CD4-positive, CD25-positive, alpha-beta regulatory T cell (primary cell): ENCODE measurements around the gene TMEM217. TPM values are rescaled to one million over a fixed set of nuclear protein-coding genes. Genes with fewer than 3 reads are reported as not detected.

ENCODE experiments used
- ATAC-seq, 2 donors: fragments of 150-1000 bp; cut with Tn5 transposase; one replicate each; pipeline ENCODE4 v1.10.0; 2021; ENCODE audit warnings: low read depth in 2 of 2, moderate number of reproducible peaks in 2 of 2, moderate library complexity in 1 of 2
- DNase-seq, 3 donors: peaks; one replicate each; pipeline versions ENCODE4 v3.0.0 to v3.0.0-alpha.2; 2012 to 2022; ENCODE audit warnings: mixed read lengths in 1 of 3
- H3K27ac ChIP-seq: one replicate; pipeline ENCODE4 v1.7.0; 2013; ENCODE audit warnings: mild to moderate bottlenecking, low read length; ENCODE audit not compliant: insufficient read depth, poor library complexity, severe bottlenecking
- H3K27me3 ChIP-seq: one replicate; pipeline ENCODE4 v1.7.0; 2013; ENCODE audit warnings: low read length; ENCODE audit not compliant: control insufficient read depth, insufficient read depth
- H3K36me3 ChIP-seq: one replicate; pipeline ENCODE4 v1.7.0; 2013; ENCODE audit warnings: mild to moderate bottlenecking, low read length, moderate library complexity; ENCODE audit not compliant: control insufficient read depth, insufficient read depth
- H3K4me1 ChIP-seq: 2 replicates; pipeline ENCODE4 v1.7.0; 2013; ENCODE audit warnings: mild to moderate bottlenecking, low read length; ENCODE audit not compliant: insufficient read depth, control insufficient read depth, poor library complexity, severe bottlenecking
- H3K4me3 ChIP-seq: one replicate; pipeline ENCODE4 v1.7.0; 2013; ENCODE audit warnings: low read depth, mild to moderate bottlenecking, low read length, moderate library complexity
- H3K9me3 ChIP-seq, 2 experiments: 1 replicate in 1 of 2; 2 replicates in 1 of 2; pipeline ENCODE4 v1.7.0; 2013; ENCODE audit warnings: low read length in 2 of 2, mild to moderate bottlenecking in 1 of 2, moderate library complexity in 1 of 2; ENCODE audit not compliant: control insufficient read depth in 2 of 2
- H3K27ac Mint-ChIP-seq, 3 donors: one replicate each; pipeline ENCODE4 v1.8.0; 2020 to 2022; ENCODE audit warnings: mild to moderate bottlenecking in 3 of 3, mixed read lengths in 3 of 3, moderate library complexity in 2 of 3
- H3K27me3 Mint-ChIP-seq: one replicate; pipeline ENCODE4 v1.8.0; 2022; ENCODE audit warnings: mild to moderate bottlenecking, mixed read lengths
- H3K36me3 Mint-ChIP-seq: one replicate; pipeline ENCODE4 v1.8.0; 2020; ENCODE audit warnings: mixed read lengths
- H3K4me1 Mint-ChIP-seq, 4 donors: one replicate each; pipeline ENCODE4 v1.8.0; 2020 to 2022; ENCODE audit warnings: mixed read lengths in 4 of 4, mild to moderate bottlenecking in 1 of 4
- H3K4me3 Mint-ChIP-seq, 4 donors: one replicate each; pipeline ENCODE4 v1.8.0; 2020 to 2022; ENCODE audit warnings: mild to moderate bottlenecking in 4 of 4, mixed read lengths in 4 of 4, moderate library complexity in 3 of 4
- H3K9me3 Mint-ChIP-seq, 7 donors: one replicate each; pipeline ENCODE4 v1.8.0; 2020 to 2022; ENCODE audit warnings: mixed read lengths in 7 of 7, mild to moderate bottlenecking in 3 of 7, moderate library complexity in 2 of 7
- polyA plus RNA-seq, 4 donors: library from polyadenylated mRNA; unstranded; fragments of 300-500 nt; fragmentation: Illumina TruSeq; gene quantifications; one replicate each; pipeline ENCODE4 v1.2.3, GENCODE V29; 2021
- total RNA-seq: library from RNA; stranded (reverse); gene quantifications from one replicate; pipeline ENCODE4 v1.2.3, GENCODE V29; 2022

Gene TMEM217
- total and polyA plus RNA-seq, 5 donors from 2014 or later, result 0.38 to 1.4 (median 0.79) TPM

DNA sequence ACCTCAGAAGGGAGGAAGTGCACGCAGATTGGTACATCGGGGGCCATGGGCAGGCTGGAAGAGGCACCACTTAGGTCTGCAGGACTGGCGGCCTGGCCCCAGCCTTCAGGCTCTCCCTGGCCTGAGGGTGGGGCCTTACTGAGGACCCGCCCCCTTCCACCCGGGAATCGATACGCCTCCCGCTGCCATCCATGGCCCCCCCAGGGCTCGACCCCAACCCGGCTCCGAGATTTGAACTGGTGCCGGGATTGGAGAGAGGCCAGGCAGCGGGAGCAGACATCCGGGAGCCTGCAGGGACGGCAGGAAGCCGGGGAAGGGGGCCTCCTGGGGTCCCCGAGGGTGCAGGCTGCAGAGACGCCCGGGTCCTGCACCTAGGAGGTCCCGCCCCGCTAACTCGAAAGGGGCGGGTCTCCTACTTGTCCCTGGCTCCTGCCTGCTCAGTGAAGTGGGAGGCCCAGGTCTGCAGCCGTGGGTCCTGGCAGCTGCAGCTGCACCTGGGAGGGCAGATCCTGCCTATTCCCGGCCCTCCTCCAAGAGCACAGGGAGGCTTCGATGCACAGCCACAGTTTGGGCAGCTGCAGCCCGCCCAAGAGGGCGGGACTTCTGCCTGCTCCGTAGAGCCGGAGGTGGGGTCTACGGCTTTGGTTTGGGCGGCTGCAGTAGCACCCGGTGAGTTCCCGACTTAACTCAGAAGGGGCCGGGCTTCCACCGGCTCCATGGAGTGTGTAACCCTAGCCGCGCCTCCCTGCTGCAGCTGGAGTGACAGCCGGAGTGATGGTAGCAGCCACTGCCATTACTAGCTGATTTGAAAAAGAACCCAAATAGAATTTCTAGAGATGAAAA lies 35.6 kb downstream of the TMEM217 start:
- no peaks in the 10 kb centered on the region for H3K27me3 ChIP-seq
- H3K9me3 ChIP-seq, result no peaks in the 10 kb centered on the region
- H3K4me1 Mint-ChIP-seq, result peaks cover 0 to 12% (median 7%) of the 10 kb centered on the region in 4 donors
- peaks cover 0 to 2% (median 0%) of the 10 kb centered on the region in 7 donors for H3K9me3 Mint-ChIP-seq
- H3K4me3 ChIP-seq, result peak overlapping the region; percentile 54
- peak overlapping the region in 1 of 3 donors; percentile 71 for H3K27ac Mint-ChIP-seq
- ATAC-seq, result peak; percentile 91 to 92
- peak overlapping the region; percentile 67 to 91 (median 88) for H3K4me3 Mint-ChIP-seq
- H3K27ac ChIP-seq, result no peak overlapping the region
- DNase-seq, result peak; percentile 47 to 88 (median 59)
- H3K27me3 Mint-ChIP-seq, result no peaks in the 10 kb centered on the region
- H3K36me3 ChIP-seq, result no peaks in the 10 kb centered on the region
- peaks cover 14% of the 10 kb centered on the region for H3K4me1 ChIP-seq
- no peaks in the 10 kb centered on the region for H3K36me3 Mint-ChIP-seq

DNA sequence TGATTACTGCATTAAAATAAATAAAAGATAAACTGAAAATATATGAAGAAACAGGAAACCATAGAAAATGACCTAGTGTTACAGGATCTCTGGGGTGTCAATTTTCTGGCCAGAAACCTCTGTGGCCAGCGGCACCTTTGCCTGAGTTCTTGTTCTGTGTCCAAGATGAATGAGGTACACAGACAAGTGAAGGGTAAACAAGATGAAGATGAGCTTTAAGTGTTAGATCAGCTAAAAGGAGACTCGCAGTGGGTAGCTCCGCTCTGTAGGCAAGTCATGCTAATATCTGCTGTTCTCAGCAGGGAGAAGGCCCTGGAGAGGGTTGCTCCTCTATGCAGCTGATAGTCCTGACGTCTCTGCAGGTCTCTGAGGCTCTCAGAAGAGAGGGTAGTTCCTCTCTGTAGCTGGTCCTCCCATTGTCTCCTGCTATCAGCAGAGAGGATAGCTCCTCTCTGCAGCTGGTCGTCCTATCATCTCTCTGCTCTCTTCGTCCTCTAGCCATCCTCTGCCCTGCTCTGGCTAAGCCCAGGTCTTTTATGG lies 36.3 kb downstream of the TMEM217 start:
- ATAC-seq (no peak), DNase-seq (no peak)
- Histone ChIP-seq H3K9me3 (no peaks in the 10 kb centered on the region), H3K4me3 (peak overlapping the region; percentile 54), H3K27me3 (no peaks in the 10 kb centered on the region), H3K36me3 (no peaks in the 10 kb centered on the region), H3K4me1 (peaks cover 14% of the 10 kb centered on the region), H3K27ac (no peak overlapping the region)
- peak overlapping the region in 1 of 3 donors; percentile 71 for H3K27ac Mint-ChIP-seq
- peak overlapping the region; percentile 67 to 91 (median 88) for H3K4me3 Mint-ChIP-seq
- H3K36me3 Mint-ChIP-seq, result no peaks in the 10 kb centered on the region
- no peaks in the 10 kb centered on the region for H3K27me3 Mint-ChIP-seq
- no peaks in the 10 kb centered on the region for H3K9me3 Mint-ChIP-seq
- peaks cover 0 to 12% (median 7%) of the 10 kb centered on the region in 4 donors for H3K4me1 Mint-ChIP-seq

DNA sequence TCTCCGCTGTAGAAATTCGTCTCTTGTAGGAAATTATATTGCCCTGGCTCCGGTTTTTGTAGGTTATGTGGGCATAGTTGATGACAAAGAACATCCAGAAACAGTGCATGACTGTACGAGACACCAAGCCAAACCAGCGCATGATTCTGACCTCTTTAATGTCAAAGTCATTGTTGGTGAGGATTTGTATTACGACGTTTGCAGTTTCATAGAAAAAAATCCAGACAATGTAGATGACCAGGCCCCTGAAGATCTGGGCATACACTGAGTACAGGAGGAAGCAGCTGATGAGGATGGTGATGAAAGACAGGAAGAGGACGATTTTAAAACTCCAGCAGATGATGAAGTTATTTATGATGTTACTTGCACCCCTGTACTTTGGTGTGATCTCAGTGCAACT lies 39.4 kb downstream of the TMEM217 start:
- no peaks in the 10 kb centered on the region for H3K36me3 Mint-ChIP-seq
- H3K27ac Mint-ChIP-seq, result no peak overlapping the region
- H3K4me3 ChIP-seq, result no peak overlapping the region
- no peak for DNase-seq
- H3K27ac ChIP-seq, result no peak overlapping the region
- H3K4me3 Mint-ChIP-seq, result no peak overlapping the region
- H3K9me3 ChIP-seq, result no peaks in the 10 kb centered on the region
- no peaks in the 10 kb centered on the region for H3K27me3 Mint-ChIP-seq
- H3K4me1 Mint-ChIP-seq, result peaks cover 0 to 12% (median 7%) of the 10 kb centered on the region in 4 donors
- ATAC-seq, result no peak
- H3K36me3 ChIP-seq, result no peaks in the 10 kb centered on the region
- H3K9me3 Mint-ChIP-seq, result no peaks in the 10 kb centered on the region
- H3K27me3 ChIP-seq, result no peaks in the 10 kb centered on the region
- peaks cover 14% of the 10 kb centered on the region for H3K4me1 ChIP-seq

DNA sequence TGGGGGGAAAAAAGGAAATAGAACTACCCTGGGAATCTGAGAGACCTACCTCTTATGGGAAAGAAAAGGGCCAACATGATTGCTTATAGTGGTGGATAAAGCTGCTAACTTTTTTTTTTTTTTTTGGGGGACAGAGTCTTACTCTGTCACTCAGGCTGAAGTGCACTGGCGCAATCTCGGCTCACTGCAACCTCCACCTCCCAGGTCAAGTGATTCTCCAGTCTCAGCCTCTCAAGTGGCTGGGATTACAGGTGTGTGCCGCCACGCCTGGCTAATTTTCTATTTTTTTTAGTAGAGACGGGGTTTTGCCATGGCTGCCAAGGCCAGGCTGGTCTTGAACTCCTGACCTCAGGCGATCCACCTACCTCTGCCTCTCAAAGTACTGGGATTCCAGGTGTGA lies 39.9 kb downstream of the TMEM217 start:
- H3K9me3 ChIP-seq, result no peaks in the 10 kb centered on the region
- no peaks in the 10 kb centered on the region for H3K36me3 ChIP-seq
- no peak overlapping the region for H3K4me3 ChIP-seq
- ATAC-seq (no peak), DNase-seq (no peak)
- Mint-ChIP-seq H3K4me1 (peaks cover 0 to 10% (median 6%) of the 10 kb centered on the region in 4 donors), H3K4me3 (no peak overlapping the region), H3K36me3 (no peaks in the 10 kb centered on the region), H3K9me3 (no peaks in the 10 kb centered on the region), H3K27me3 (no peaks in the 10 kb centered on the region), H3K27ac (no peak overlapping the region)
- peaks cover 13% of the 10 kb centered on the region for H3K4me1 ChIP-seq
- H3K27ac ChIP-seq, result no peak overlapping the region
- H3K27me3 ChIP-seq, result no peaks in the 10 kb centered on the region

DNA sequence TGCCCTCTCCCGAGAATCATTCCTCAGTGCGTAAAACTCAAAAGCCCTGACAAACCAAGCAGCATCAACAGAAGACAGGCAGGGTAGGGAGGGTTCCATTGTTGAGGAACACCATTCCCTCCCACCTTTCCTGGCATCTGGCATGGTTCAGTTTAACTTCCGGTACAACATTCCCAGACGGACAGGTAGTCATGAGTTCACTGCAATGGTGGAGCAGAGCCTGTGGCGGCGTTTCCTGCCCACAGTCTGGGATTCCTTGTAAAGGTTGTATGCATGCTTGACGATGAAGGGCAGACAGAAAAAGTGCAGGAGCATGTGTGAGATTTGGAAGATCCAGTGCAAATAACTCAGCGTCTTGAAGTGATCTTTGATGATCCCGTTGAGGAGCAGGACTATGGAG lies 45.7 kb downstream of the TMEM217 start:
- Histone ChIP-seq H3K36me3 (no peaks in the 10 kb centered on the region), H3K27me3 (no peaks in the 10 kb centered on the region), H3K4me1 (peaks cover 32% of the 10 kb centered on the region), H3K27ac (no peak overlapping the region), H3K4me3 (no peak overlapping the region), H3K9me3 (no peaks in the 10 kb centered on the region)
- no peaks in the 10 kb centered on the region for H3K9me3 Mint-ChIP-seq
- H3K4me1 Mint-ChIP-seq, result peaks cover 17 to 31% (median 25%) of the 10 kb centered on the region in 4 donors
- peak overlapping the region in 1 of 3 donors; percentile 34 for H3K27ac Mint-ChIP-seq
- DNase-seq (no peak), ATAC-seq (no peak)
- no peak overlapping the region for H3K4me3 Mint-ChIP-seq
- peaks cover 4% of the 10 kb centered on the region for H3K27me3 Mint-ChIP-seq
- no peaks in the 10 kb centered on the region for H3K36me3 Mint-ChIP-seq

DNA sequence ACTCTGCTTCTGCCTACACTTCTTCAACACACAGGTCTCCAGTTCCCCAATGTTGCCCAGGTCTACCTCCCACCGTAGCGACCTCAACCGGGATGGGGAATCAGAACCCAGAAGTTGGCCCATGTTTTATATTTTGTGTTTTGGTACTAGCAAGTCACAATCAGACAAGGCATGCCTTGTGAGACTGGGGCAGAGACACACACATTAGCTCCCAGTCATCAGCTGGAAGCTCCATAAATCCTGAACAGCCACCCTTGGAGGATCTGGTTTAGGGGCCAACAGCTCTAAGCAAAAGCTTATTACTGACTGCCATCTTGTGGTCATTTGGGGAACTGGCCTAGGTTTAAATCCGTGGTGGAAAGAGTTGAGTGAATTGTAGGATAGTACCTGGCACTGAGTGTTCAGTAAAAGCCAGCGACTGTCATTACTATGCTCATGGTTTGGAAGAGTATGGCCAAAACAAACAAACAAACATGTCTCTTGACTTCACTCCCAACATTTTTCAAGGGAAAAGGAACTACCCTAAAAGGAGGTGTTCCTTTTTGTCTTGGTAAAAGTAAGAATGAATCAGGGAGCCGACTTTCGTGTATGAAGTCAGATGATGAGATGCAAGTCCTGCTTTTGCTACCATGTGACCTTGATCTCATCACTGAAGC lies 47.5 kb downstream of the TMEM217 start:
- Histone ChIP-seq H3K4me3 (no peak overlapping the region), H3K27ac (no peak overlapping the region), H3K36me3 (no peaks in the 10 kb centered on the region), H3K9me3 (no peaks in the 10 kb centered on the region), H3K27me3 (no peaks in the 10 kb centered on the region), H3K4me1 (peaks cover 32% of the 10 kb centered on the region)
- peak; percentile 67 to 89 (median 78) for DNase-seq
- Mint-ChIP-seq H3K4me1 (peaks cover 17 to 40% (median 26%) of the 10 kb centered on the region in 4 donors), H3K36me3 (no peaks in the 10 kb centered on the region), H3K27ac (peak overlapping the region in 1 of 3 donors; percentile 85), H3K27me3 (peaks cover 4% of the 10 kb centered on the region), H3K9me3 (no peaks in the 10 kb centered on the region), H3K4me3 (peak overlapping the region in 1 of 4 donors; percentile 62)
- ATAC-seq, result peak; percentile 56 to 59

DNA sequence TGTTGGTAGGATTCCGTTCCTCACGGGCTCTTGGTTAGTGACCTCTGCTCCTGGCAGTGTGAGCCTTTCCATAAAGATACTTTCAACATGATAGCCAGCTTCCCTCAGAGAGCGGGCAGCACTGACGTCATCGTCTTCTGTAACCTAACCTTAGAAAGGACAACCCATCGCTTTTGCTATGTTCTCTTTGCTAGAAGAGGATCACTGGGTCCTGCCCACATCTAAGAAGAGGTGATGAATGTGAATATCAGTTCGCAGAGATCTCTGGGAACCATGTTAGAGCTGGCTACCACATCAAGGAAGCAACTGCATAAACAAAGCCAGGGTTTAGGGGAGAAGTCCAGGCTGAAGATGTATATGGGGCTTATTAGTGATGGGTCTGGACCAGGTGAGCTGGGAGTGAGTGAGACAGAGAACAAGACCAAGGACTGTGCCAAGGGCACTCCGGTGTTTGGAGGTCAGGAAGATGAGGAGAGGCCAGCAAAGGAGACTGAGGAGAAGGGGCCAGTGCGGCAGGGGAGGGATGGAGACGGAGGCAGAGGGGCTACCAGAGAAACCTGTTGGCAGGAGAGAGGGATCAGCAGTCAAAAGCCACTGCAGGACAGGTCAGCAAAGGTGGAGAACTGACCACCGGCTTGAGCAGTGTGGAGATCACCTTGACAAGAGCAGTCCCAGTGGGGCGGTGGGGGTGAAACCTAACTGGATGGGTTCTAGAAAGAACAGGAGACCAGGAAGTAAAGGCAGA lies 48.3 kb downstream of the TMEM217 start:
- Histone ChIP-seq H3K27me3 (no peaks in the 10 kb centered on the region), H3K4me3 (peak overlapping the region; percentile 1), H3K27ac (no peak overlapping the region), H3K36me3 (no peaks in the 10 kb centered on the region), H3K4me1 (peaks cover 32% of the 10 kb centered on the region), H3K9me3 (no peaks in the 10 kb centered on the region)
- peak; percentile 22 to 52 for ATAC-seq
- Mint-ChIP-seq H3K27ac (peak overlapping the region; percentile 79 to 99 (median 85)), H3K4me1 (peaks cover 17 to 40% (median 26%) of the 10 kb centered on the region in 4 donors), H3K4me3 (peak overlapping the region in 1 of 4 donors; percentile 25), H3K9me3 (no peaks in the 10 kb centered on the region), H3K36me3 (no peaks in the 10 kb centered on the region), H3K27me3 (peaks cover 4% of the 10 kb centered on the region)
- DNase-seq, result peak in 2 of 3 donors; percentile 16 to 87
